Sigmoid colon (tissue), 4 donors: ENCODE data around the gene SLC25A24.

Experiments used
- EP300 ChIP-seq, 4 donors: sonication (generic); formaldehyde crosslinking; IDR thresholded peaks; one replicate each; pipeline ENCODE4 v1.6.1; 2017; ENCODE audit warnings: antibody characterized with exemption in 4 of 4
- POLR2AphosphoS5 ChIP-seq, 4 donors: sonication (generic); formaldehyde crosslinking; IDR thresholded peaks; one replicate each; pipeline ENCODE4 v1.6.1; 2017; ENCODE audit warnings: antibody characterized with exemption in 4 of 4

DNA sequence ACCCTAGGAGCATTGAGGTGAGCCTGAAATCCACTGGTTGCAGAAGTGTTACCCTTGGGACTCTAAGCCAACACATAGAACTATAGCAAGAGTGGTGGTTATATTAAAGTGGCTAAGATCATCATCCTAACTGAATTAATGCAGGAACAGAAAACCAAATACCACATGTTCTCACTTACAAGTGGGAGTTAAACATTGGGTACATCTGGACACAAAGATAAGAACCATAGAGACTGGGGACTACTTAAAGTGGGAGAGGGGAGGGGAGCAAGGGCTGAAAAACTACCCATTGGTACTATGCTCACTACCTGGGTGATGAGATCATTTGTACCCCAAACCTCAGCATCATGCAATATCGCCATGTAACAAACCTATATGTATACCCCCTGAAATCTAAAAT, 100.0 kb downstream of the SLC25A24 start:
- TF ChIP-seq POLR2AphosphoS5 (IDR thresholded peaks at IDR 0.05) (no peak), EP300 (IDR thresholded peaks at IDR 0.05) (no peak)
